Suppressor macrophage (primary cell): Measurements from ENCODE around the gene CLDN6.
A peak's percentile ranks its signal among the peaks of the same experiment; 100 is the strongest.

Experiments
- DNase-seq, 4 experiments: peaks; one replicate each; pipeline ENCODE4 v3.0.0-alpha.2; 2020 to 2022

CLDN6 gene

DNA sequence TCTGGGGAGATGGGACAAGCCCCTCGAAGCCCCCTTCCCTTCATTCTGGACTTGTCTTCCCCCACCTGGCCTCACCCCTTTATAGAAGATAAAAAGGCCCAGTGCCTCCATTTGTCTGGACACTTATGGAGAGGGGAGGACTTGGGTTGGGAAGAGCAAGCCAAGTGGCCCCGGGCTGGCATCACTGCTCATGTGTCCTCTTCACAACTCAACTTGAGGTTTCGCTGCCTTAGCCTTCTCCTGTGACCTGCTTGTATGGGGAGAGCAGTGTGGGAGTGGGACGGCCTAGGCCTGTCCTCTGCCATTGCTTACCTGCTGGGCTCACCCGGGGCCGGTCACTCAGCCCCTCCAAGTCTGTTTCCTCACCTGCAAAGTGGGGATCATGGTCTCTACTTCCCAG is 47.4 kb downstream of the CLDN6 start:
- DNase-seq = no peak

DNA sequence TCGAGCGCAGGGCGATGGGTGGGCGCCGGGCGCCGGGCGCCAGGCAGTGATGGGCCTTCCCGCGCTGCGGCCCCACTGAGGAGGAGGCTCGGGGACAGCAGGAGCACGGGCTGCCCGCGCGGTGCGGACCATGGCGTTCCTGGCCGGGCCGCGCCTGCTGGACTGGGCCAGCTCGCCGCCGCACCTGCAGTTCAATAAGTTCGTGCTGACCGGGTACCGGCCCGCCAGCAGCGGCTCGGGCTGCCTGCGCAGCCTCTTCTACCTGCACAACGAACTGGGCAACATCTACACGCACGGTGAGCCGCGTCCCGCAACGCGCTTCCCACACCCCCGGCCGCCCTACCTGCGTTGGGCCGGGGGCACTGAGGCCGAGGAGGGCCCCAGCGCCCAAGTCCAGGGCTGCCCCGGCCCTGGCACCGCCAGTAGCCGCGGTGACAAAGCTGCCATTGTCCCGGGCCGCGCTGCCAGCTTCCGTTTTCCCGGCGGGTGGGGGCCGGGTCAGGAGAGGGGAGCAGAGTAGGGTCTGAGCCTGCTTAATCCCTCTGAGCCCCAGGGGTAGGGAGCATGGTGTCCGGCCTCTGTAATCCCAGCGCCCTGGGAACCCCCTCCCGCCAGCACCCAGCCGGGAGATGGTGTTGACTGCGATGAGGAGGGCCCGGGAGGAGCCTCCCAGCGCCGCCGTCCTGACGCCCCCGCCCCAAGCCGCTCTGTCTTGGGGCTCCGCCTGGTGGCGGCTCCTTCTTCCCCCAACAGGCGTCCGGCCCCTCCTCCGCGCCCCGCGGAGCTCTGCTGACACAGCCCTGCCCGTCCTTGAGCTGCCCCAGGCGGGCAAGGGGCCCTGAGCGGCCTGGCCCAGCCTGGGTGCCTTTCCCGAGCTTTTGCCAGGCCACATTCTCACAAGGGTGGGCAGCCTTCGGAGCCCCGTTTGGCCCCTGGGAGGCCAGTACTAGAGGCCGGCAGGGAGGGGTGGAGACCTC is 48.1 kb downstream of the CLDN6 start:
- peak; percentile 89 to 96 (median 94) for DNase-seq

DNA sequence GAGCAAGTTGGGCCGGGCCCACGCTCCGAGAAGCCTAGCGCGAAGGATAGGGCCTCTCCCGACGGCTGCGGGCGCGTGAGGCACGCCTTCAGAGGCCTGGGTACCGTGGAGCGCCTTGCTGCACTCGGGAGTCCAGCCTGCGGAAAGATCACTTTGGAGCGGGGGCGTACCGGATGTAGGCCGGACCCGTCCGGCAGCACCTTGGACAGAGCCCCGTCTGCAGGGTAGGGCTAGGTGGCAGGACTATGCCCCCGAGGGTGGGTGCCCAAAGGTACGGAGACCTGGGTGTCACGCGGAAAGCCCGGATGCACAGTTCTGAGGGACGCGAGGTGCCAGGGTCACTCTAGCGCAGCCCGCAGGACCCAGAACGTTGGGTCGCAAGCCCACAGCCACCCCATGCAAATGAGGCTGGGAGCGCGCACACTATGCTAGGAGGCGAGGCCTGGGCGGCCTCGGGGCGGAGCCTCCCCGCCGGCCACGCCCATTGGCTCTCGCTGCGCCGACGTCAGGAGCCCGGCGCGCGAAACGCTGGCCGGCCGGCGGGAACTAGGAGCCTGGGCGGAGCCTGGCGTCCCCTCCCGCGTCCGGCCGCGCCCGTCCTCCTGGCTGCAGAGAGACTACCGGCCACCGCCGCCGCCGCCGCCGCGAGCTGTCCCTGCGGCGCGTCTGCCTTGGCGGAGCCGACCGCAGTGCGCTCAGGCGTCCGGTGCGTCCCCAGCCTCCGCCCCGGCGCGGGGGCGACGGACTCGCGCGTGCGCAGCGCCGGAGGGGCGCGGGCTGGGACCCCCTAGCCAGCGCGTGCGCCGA is 49.0 kb downstream of the CLDN6 start, which contains the start of gene PAQR4:
PAQR4 (plus strand) TSS at position 611 of the 807 bp plus-strand sequence. CDS start 327 bp downstream, outside the sequence.
- DNase-seq = peak; percentile 96 to 99 (median 98)

DNA sequence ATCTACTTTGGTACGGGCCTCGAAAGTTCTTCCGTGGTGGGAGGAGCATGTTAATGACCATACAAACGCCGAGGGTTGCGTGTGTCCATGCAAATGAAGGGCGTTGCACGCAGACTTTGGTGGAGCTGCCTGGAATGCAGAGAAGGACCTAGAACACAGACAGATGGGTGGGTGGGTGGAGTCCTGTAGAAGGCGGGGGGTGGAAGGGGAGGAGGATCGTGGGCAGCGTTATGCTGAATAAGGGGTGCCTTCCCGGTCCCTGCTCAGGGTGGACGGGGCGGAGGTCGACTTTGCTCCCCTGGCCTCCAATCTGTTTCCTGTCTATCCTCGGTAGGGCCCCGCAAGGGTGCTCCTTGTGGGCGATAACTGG is 49.6 kb downstream of the CLDN6 start:
- DNase-seq = peak in 1 of 4 experiments; percentile 23

DNA sequence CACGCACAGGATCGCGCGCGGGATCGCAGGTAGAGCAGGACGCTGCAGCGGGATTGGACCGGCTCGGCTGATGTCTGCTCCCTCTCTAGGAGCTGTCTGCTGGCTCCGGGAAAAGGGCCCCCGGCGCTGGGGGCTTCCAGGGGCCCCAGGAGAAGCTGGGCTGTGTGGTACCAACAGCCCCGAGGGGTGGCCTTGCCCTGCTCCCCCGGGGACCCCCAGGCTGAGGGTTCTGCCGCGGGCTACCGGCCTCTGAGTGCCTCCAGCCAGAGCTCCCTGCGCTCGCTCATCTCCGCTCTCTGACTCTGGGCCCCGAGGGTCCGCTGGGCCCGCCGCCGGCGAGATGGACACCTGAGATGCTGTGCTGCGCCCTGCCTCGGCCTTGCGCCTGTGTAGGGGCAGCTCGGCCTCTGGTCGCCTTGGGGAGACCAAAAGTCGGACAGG is 50.2 kb downstream of the CLDN6 start:
- DNase-seq = no peak

DNA sequence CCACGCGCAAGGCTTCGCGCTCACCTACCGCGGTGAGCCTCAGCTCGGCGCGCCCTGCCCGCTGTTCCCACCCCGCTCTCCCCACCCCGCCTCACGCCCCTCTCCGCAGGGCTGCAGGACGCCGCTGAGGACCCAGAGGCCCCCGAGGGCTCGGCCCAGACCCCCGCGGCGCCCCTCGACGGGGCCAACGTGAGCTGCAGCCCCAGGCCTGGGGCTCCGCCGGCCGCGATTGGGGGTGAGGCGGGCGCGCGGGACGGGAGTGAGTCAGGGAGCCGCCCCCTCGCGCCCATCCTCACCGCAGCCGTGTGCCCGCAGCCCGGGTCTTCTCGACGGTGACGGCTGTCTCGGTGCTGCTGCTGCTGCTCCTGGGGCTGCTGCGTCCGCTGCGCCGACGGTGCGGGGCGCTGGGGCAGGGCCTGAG is 50.8 kb downstream of the CLDN6 start:
- no peak for DNase-seq

DNA sequence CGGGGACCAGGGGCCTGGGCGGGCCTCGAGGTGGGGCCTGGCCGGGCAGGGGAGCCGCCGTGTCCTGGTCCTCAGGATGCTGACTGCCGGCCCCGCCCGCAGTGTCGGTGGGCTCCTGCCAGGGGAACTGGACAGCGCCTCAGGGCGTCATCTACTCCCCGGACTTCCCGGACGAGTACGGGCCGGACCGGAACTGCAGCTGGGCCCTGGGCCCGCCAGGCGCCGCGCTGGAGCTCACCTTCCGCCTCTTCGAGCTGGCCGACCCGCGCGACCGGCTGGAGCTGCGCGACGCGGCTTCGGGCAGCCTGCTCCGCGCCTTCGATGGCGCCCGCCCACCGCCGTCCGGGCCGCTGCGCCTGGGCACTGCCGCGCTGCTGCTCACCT is 51.2 kb downstream of the CLDN6 start:
- DNase-seq = peak in 3 of 4 experiments; percentile 28 to 54 (median 35)

DNA sequence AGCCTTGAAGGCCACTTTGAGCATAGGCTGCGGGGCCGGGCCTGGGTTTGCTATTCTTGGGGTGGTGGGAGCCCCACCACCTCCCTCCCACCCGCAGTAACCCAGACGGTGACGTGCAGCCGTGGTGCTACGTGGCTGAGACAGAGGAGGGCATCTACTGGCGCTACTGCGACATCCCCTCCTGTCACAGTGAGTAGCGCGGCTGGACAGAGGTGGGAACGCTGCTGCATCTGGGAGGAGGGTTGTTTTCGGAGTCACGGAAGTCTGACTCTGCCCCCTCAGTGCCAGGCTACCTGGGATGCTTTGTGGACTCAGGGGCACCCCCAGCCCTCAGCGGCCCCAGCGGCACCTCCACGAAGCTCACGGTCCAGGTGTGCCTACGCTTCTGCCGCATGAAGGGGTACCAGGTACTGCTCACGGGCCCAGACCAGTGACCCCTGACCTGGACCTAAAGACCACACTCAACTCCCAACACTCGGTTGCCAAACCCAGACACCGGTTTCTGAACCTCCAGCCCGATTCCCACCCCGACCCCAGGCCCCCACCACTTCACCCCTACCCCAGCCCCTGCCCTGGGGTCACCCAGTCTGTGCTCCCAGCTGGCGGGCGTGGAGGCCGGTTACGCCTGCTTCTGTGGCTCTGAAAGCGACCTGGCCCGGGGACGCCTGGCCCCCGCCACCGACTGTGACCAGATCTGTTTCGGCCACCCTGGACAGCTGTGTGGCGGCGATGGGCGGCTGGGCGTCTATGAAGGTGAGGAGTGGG is 51.8 kb downstream of the CLDN6 start:
- DNase-seq = no peak
